OCI-LY1 (cell line): ENCODE data around the gene EIF3C.
"Not testable (repeated sequence)": the region's sequence is repeated elsewhere in the genome, so short reads cannot be mapped to it uniquely, and the experiment has no call there.

Source experiments
- H2AFZ ChIP-seq: fragments of 200-600 bp; sonication (generic), shearing (Covaris generic); 2 replicates; pipeline ENCODE4 v1.6.0; 2014; ENCODE audit warnings: antibody characterized with exemption, mild to moderate bottlenecking, low read length
- H3F3A ChIP-seq: fragments of 200-600 bp; sonication (generic), shearing (Covaris generic); 2 replicates; pipeline ENCODE4 v1.6.0; 2014; ENCODE audit warnings: mild to moderate bottlenecking, antibody characterized with exemption, low read length, moderate library complexity; ENCODE audit not compliant: insufficient read depth
- H3K27ac ChIP-seq: fragments of 200-600 bp; sonication (generic); 2 replicates; pipeline ENCODE4 v1.5.1; 2014; ENCODE audit warnings: low read length, mixed run types, mild to moderate bottlenecking, low read depth; ENCODE audit not compliant: poor library complexity, severe bottlenecking
- H3K27me3 ChIP-seq: fragments of 200-600 bp; sonication (generic); 2 replicates; pipeline ENCODE4 v1.6.0; 2014; ENCODE audit warnings: antibody characterized with exemption, mild to moderate bottlenecking, low read length, moderate library complexity; ENCODE audit not compliant: insufficient read depth
- H3K36me3 ChIP-seq: fragments of 200-600 bp; sonication (generic); 2 replicates; pipeline ENCODE4 v1.6.1; 2014; ENCODE audit warnings: mild to moderate bottlenecking, antibody characterized with exemption, low read length, moderate library complexity, mixed read lengths; ENCODE audit not compliant: insufficient read depth
- H3K4me1 ChIP-seq: fragments of 200-600 bp; sonication (generic); 2 replicates; pipeline ENCODE4 v1.5.1; 2014; ENCODE audit warnings: mild to moderate bottlenecking, low read length, moderate library complexity; ENCODE audit not compliant: insufficient read depth, severe bottlenecking
- H3K4me2 ChIP-seq: fragments of 200-600 bp; sonication (generic), shearing (Covaris generic); 2 replicates; pipeline ENCODE4 v1.6.1; 2014; ENCODE audit warnings: low read length
- H3K4me3 ChIP-seq: fragments of 200-600 bp; sonication (generic); 2 replicates; pipeline ENCODE4 v1.5.1; 2014; ENCODE audit warnings: low read length, low read depth, mild to moderate bottlenecking, mixed read lengths; ENCODE audit not compliant: poor library complexity, severe bottlenecking
- H3K79me2 ChIP-seq: fragments of 200-600 bp; shearing (Covaris generic); 2 replicates; pipeline ENCODE4 v1.6.1; 2016; ENCODE audit warnings: mixed run types, low read length, mixed read lengths; ENCODE audit not compliant: insufficient read depth
- H3K9ac ChIP-seq: fragments of 200-600 bp; sonication (generic), shearing (Covaris generic); 2 replicates; pipeline ENCODE4 v1.6.1; 2014; ENCODE audit warnings: mild to moderate bottlenecking, low read length, mixed read lengths
- H3K9me2 ChIP-seq: fragments of 200-600 bp; sonication (generic), shearing (Covaris generic); 2 replicates; pipeline ENCODE4 v1.6.1; 2014; ENCODE audit warnings: low read depth, mild to moderate bottlenecking, low read length, mixed read lengths
- H3K9me3 ChIP-seq: fragments of 200-600 bp; shearing (Covaris generic); 2 replicates; pipeline ENCODE4 v1.6.1; 2014; ENCODE audit warnings: low read length, mixed read lengths
- H4K20me1 ChIP-seq: fragments of 200-600 bp; sonication (generic), shearing (Covaris generic); 2 replicates; pipeline ENCODE4 v1.6.0; 2016; ENCODE audit warnings: mild to moderate bottlenecking, low read length; ENCODE audit not compliant: insufficient read depth

Gene EIF3C

DNA sequence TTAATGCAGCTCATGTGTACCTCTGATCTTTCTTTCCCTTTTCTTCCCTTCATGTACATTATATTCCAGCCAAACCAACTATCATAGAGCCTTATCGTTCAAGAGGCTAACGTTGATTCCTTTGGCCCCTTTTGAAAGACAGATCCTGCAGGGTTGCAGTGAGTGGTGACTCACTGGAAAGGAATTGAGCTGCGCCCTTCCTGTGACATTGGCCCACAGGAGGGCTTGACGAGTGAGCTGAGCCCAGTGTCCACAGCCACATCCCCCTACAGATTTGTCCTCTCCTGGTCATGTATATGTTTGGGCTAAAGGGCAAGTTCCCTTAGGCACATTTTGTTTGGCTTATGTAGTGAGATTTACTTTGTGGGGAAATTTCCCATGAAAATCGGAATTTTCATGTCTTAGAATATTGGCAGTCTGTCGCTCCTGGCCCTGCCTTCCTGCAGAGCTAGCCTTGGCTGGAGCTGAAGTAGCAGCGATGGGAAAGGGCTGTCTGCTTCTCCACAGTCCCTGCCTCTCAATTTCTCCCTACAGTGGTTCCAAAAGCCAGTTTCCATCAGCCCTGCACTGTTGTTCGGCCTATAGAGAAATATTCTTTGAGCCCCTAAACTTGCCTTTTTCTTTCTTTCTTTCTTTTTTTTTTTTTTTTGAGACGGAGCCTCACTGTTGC is 21.3 kb downstream of the EIF3C start:
- H3K9ac ChIP-seq, H3K27ac ChIP-seq, H3K36me3 ChIP-seq, H3K9me2 ChIP-seq, H3K4me2 ChIP-seq, H3K9me3 ChIP-seq, H3K4me1 ChIP-seq, H3K27me3 ChIP-seq, H3K79me2 ChIP-seq, H4K20me1 ChIP-seq, H3F3A ChIP-seq, H2AFZ ChIP-seq, H3K4me3 ChIP-seq: not testable (repeated sequence)

DNA sequence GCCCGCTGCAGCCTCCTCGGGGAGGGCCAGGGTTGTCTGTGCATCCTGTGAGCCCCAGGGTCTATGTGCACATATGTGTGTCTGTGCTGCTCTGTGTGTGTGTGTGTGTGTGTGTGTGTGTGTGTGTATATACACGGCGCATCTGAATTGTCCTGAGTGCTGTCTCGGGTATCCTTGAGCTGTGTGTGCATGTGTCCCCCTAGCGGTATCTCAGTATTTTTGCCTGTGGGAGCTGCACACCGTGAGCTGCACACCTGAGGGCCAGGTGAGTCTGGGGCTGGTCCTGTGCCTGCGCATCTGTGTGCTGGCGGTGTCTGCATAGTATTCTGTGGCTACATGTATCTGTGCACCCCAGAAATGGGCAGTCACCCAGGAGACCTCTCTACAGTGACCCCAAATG is 28.5 kb downstream of the EIF3C start:
- H3K9me2 ChIP-seq, H2AFZ ChIP-seq, H3K4me2 ChIP-seq, H3F3A ChIP-seq, H3K79me2 ChIP-seq, H3K4me3 ChIP-seq, H3K27me3 ChIP-seq, H3K27ac ChIP-seq, H4K20me1 ChIP-seq, H3K36me3 ChIP-seq, H3K9me3 ChIP-seq, H3K9ac ChIP-seq, H3K4me1 ChIP-seq: not testable (repeated sequence)

DNA sequence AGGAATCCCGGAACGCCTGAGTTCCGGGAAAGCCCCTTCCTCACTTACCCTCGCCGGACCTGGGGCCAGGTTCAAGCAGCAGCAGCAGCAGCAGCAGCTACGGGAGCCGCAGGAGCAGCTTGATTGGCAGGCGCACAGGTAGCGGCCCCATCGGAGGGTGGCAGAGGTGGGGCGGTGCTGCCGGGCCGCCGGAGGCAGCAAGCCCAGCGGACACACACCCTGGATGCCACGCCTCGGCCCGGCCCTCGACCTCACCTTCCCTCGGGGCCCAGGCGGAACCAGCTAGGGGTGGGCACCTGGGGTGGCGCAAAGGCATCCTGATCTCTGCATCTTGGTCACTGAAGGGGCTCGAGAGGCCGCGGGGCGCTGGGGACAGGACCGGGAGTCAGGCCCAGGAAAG is 29.4 kb downstream of the EIF3C start:
- H3K36me3 ChIP-seq, H3K4me1 ChIP-seq, H3F3A ChIP-seq, H4K20me1 ChIP-seq, H3K27me3 ChIP-seq, H2AFZ ChIP-seq, H3K27ac ChIP-seq, H3K4me2 ChIP-seq, H3K9ac ChIP-seq, H3K9me2 ChIP-seq, H3K79me2 ChIP-seq, H3K4me3 ChIP-seq, H3K9me3 ChIP-seq: not testable (repeated sequence)

DNA sequence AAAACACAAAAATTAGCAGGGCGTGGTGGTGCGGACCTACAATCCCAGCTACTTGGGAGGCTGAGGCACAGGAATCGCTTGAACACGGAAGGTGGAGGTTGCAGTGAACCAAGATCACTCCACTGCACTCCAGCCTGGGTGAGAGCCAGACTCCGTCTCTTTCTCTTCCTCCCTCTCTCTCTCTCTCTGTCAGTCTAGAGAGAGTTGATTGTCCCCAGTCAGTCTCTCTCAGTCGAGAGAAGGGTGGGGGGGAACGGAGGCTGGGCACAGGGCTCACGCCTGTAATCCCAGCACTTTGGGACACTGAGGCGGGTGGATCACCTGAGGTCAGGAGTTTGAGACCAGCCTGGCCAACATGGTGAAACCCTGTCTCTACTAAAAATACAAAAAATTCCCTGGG is 30.0 kb downstream of the EIF3C start:
- not testable (repeated sequence) for H3K36me3 ChIP-seq, H3K27ac ChIP-seq, H3K9me3 ChIP-seq, H3K27me3 ChIP-seq, H3K4me1 ChIP-seq, H3K4me2 ChIP-seq, H3K9ac ChIP-seq, H3K9me2 ChIP-seq, H4K20me1 ChIP-seq, H3F3A ChIP-seq, H2AFZ ChIP-seq, H3K4me3 ChIP-seq, H3K79me2 ChIP-seq

DNA sequence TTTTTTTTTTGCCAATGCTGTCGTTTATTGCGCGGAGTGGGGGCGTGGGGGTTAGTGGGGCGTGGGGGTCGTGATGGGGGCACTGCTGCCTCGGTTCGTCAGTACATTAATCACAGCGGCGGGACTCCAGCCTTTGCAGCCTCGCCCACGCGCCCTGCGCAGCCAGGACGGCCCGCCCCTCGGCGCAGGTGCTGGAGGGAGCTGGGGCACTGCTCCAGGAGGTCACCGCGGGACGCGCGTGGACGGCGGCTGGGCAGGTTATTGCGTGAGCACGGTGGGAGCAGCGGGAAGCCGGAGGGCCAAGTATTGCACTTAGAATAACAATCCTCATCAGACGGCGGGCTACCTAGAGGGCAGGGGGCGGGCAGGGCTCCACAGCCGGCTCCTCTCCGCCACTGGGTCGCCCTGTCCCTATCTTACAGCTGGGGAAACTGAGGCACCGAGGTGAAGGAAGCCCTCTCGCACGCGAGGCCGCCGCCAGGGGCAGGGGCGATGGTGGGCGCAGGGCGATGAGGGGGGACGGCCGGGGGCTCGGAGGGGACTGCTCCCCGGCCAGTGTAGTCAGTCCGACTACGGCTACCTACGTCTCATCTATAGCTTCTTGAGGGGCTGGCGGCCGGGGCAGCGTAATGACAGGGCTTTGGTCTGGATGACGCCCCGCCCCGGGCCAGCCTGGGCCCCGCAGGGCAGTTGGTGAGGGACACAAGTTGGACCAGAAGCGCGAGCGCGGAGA is 35.5 kb downstream of the EIF3C start:
- H3K9ac ChIP-seq, H3K27me3 ChIP-seq, H2AFZ ChIP-seq, H3K9me2 ChIP-seq, H4K20me1 ChIP-seq, H3K4me2 ChIP-seq, H3K36me3 ChIP-seq, H3K4me3 ChIP-seq, H3K4me1 ChIP-seq, H3F3A ChIP-seq, H3K9me3 ChIP-seq, H3K79me2 ChIP-seq, H3K27ac ChIP-seq: not testable (repeated sequence)

DNA sequence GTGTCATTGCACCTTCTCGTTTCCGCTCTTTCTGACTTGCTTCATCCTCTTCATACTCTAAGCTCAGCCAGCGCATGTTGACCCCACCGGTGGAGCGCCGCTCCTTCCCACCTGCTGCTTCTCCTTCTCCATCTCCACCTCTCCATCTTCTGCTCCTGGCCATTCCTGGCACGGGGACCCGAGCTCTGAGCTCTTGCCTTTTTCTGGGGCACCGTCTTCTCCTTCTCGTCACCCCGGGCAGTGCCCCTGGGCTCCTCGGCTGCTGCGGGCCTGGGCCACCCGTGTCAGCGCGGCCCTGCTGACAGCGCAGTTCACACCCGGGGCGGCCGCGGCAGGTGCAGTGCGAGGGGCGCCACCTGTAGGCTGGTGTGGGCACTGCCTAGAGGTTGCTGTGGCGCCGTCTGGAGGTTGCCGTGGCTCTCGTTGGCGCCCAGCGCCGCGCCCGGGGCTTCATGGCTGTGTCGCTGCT is 38.8 kb downstream of the EIF3C start:
- not testable (repeated sequence) for H3K4me2 ChIP-seq, H3K4me1 ChIP-seq, H3K27me3 ChIP-seq, H3K9me3 ChIP-seq, H3K27ac ChIP-seq, H3K9me2 ChIP-seq, H4K20me1 ChIP-seq, H3K9ac ChIP-seq, H2AFZ ChIP-seq, H3F3A ChIP-seq, H3K36me3 ChIP-seq, H3K79me2 ChIP-seq
- peak overlapping the region; percentile 19 for H3K4me3 ChIP-seq

DNA sequence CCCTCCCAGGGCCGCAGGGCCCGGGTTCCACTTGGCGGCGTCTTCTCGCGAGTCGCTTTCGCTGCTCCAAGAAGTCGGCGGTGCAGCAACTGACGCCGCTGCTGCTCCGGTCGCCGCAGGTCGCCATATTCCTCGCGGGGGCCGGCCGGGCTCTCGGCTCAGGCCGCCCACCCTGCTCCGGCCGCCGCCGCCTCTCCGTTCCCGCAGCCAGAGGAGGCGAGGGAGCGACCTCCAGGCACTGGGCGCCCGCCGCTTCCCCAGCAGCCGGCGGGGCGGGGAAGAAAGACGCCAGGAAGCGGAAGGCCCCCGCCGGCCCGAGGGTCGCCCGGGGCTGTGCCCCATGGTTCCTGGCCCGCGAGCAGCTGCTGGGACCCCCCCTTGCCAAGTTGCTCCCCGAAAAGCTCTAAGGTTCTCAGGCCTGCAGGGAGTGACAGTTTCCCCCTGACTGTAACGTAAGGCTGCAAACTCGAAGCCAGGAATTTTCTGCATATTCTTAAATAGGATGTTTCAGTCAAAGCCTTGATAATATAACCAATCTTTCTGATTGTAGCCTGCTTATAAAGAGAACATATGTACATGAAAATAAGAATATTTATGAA is 39.3 kb downstream of the EIF3C start:
- H3K27me3 ChIP-seq, H2AFZ ChIP-seq, H3K4me3 ChIP-seq, H3K27ac ChIP-seq, H3K4me1 ChIP-seq, H3K9ac ChIP-seq, H3K36me3 ChIP-seq, H3K79me2 ChIP-seq, H4K20me1 ChIP-seq, H3K4me2 ChIP-seq, H3K9me3 ChIP-seq, H3K9me2 ChIP-seq, H3F3A ChIP-seq: not testable (repeated sequence)
